HG03354 (cell line): Measurements from ENCODE around the gene TIMM9.
"Not testable (repeated sequence)": the region's sequence is repeated elsewhere in the genome, so short reads cannot be mapped to it uniquely, and the experiment has no call there.

Experiments used
- ATAC-seq: cut with Tn5 transposase; IDR thresholded peaks from one replicate; pipeline ENCODE4 v1.9.1; 2021; ENCODE audit warnings: mild to moderate bottlenecking; ENCODE audit not compliant: unreplicated experiment, poor library complexity, severe bottlenecking

Gene TIMM9

DNA sequence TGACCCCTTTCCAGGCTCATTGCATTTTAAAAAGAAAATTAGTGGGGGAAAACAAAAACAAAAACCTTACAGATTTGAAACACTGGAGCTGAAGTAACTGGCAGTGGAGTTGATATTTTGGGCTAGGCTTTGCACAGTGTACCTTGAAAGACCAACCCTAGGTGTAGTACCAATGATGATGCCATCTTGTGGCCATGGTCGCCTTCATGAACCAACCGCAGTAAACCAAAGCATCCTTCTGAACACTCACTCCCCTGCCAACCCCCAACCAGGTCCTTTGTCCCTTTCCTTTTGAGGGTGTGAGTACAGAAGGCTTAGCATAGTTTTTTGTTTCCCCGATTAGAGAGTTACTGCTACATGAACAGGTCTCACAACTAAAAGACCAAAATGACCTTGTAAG is 25.7 kb downstream of the TIMM9 start:
- no peak for ATAC-seq

GRCh38 chr14:58398895-58399294 is 28.4 kb downstream of the TIMM9 start:
- no peak for ATAC-seq

DNA sequence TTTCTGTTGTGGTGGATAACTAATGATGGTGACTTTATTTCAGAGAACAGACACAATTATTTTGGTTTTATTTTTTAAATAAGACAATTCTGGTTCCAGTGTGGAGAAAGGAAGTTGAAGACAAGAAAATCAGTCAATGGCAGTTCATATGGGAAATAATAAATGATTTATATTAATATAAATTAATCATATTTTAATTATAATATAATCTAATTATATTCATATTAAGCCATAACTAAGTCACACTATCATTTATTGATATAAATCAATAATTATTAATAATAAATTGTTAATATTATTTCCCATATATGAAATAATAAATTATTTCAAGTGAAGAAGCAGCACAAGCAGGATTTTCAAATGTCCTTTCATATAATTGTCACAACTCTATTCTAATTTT is 28.8 kb downstream of the TIMM9 start:
- ATAC-seq, result no peak

DNA sequence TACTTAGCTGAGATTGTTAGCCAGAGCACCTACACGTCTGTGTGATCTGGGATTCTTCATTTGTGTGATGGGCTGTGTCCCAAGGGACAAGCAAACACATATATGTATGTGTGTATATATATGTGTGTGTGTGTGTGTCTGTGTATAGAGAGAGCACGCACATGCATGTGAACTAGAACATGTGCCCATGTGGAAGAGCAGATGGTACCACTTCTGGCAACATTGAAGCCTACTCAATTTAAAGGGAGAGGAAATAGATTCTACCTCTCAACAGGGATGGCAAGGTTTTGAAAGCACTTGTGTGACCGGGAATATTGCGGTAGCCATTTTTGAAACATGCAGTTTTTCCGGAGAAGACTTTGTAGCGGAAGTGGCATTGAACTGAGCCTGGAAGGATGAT is 30.2 kb downstream of the TIMM9 start:
- no peak for ATAC-seq

DNA sequence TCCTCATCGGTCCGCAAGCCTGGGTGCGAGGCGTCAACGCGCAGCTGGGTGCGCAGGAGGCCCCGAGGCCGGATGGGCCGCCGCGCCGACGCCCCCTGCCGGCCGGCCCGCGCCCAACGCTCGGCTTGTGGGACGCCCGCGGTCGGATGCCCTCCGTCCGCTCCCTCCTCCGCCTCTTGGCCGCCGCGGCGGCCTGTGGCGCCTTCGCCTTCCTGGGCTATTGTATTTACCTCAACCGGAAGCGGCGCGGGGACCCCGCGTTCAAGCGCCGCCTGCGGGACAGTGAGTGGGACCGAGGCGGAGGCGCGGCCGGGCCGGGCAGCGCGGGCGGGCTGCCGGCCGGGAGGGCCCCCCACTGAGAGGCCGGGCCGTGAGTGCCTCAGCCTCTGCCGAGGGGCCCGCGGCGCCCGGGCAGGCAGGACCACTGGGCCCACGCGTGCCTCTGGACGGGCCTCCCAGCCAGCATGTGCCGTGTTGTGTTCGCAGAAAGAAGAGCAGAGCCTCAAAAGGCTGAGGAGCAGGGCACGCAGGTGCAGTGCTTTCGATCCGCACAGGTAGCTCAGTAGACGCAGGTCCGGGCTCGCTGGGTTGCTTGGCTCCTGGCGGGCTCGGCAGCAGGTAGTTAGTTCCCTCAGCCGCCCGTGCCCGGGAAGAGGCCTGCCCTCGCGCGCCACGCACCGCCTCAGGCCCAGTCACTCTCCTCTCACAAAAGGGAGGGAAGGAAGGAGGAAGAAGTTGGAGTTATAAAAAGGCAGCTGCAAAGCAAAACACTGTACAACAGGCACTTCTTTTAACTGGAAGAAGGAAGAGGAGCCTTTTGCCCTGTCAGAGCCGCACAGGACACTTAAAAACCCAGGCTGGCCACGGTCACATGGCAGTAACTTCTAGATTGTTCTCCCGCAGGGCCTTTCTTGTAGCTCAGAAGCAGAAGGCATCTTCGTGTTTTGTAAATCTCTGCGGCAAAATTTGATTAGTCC is 31.2 kb downstream of the TIMM9 start, which contains the start of gene TOMM20L:
Gene TOMM20L, plus strand, starts transcription at position 119 of the 977 bp plus-strand sequence. Its CDS starts 28 bp downstream, at position 147.
- peak; percentile 94 for ATAC-seq

DNA sequence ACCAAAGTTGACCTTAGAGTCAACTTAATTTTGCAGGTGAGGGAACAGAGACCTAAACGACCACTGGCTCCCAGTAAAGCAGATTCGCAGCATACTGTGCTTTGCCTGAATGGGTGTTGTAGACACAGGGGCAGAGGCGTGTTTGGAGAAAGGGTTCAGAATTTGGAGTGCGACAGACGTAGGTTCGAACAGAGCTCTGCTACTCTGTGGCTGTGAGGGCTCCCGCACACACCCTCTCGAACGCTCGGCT is 31.8 kb downstream of the TIMM9 start:
- ATAC-seq, result no peak

DNA sequence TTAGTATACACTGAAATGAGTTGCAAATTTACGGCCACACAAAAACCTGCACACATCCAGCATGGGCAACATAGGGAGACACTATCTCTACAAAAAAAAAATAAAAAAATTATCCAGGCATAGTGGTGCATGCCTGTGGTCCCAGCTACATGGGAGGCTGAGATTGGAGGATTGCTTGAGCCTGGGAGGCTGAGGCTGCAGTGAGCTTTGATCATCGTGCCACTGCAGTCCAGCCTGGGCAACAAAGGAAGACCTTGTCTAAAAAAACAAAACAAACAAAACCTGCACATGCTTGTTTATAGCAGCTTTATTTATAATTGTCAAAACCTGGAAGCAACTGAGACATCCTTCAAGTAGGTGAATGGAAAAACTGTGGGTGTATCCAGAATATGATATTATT is 36.5 kb downstream of the TIMM9 start:
- ATAC-seq, result no peak

DNA sequence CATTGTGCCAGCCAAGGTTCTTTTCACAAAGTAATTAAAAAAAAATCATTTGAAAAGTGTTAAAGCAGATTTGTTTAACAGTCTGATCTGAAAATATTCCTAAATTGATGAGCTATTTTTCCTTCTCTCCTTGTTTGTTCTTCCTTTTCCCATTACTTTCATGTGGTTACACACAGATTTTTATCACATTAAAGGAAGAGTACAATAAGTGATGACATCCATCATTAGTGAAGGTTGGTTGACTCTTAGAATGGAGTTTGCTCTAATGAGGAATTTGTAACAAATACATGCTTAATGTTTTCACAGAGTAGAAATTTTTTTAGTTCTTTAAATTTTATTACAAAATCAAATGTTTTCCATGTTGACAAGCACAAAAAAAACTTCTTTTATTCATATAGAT is 50.5 kb downstream of the TIMM9 start:
- ATAC-seq, result no peak

DNA sequence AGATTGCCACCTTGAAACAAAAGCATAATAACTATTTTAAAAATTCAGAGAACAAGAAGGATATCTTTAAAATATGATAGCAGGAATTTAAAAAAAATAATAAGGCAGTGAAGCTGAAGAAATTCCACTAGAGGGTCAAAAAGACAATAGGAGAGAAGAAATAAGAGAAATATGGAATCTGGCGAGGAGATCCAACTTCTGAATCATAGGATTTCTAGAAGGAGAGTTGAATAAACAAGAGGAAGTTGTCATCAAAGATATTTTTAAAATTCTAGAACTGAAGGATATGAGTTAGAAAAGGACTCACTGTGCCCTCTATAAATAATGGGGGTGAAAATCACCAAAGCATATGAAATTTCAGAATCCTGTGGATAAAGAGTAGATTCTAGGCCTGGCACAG is 58.4 kb downstream of the TIMM9 start:
- no peak for ATAC-seq

- no peak for ATAC-seq
Measured at GRCh38 chr14:58367296-58367695, 60.0 kb downstream of the TIMM9 start.

DNA sequence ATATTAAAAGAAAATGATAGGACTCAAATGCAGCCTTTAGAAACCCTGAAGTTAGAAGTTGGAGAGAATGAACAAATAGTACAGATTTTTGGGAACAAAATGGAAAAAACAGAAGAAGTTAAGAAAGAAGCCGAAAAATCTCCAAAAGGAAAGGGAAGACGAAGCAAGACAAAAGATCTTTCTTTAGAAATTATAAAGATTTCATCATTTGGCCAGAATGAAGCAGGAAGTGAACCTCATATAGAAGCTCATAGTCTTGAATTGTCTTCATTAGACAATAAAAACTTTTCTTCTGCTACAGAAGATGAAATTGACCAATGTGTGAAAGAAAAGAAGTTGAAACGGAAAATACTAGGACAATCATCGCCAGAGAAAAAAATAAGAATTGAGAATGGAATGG is 63.0 kb downstream of the TIMM9 start:
- no peak for ATAC-seq

- ATAC-seq, result no peak
Measured at GRCh38 chr14:58362798-58363412, 64.4 kb downstream of the TIMM9 start.

DNA sequence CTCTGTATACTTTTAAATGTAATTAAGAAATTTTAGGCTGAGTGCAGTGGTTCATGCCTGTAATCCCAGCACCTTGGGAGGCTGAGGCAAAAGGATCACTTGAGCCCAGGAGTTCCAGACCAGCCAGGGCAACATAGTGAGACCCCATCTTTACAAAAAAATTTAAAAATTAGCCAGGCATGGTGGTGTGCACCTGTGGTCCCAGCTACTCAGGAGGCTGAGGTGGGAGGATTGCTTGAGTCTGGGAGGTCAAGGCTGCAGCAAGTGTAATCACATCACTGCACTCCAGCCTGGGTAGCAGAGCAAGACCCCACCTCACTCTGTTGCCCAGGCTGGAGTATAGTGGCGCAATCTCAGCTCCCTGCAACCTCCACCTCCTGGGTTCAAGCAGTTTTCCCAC is 65.1 kb downstream of the TIMM9 start:
- not testable (repeated sequence) for ATAC-seq
